ENCODE data around the gene TNFAIP2. TPM values are rescaled to one million over a fixed set of nuclear protein-coding genes. Genes with fewer than 3 reads are reported as not detected.
A peak's percentile ranks its signal among the peaks of the same experiment; 100 is the strongest.

The TNFAIP2 gene
- total and polyA plus RNA-seq, 3 donors from 2014 or later, result 44.9 to 92.8 (median 51.8) TPM

- H3K27ac ChIP-seq, result no peak overlapping the region
- H3K4me1 ChIP-seq, result peaks cover 42% of the 10 kb centered on the region
Observed at GRCh38 chr14:103127356-103127755, 4.1 kb downstream of the TNFAIP2 start.

DNA sequence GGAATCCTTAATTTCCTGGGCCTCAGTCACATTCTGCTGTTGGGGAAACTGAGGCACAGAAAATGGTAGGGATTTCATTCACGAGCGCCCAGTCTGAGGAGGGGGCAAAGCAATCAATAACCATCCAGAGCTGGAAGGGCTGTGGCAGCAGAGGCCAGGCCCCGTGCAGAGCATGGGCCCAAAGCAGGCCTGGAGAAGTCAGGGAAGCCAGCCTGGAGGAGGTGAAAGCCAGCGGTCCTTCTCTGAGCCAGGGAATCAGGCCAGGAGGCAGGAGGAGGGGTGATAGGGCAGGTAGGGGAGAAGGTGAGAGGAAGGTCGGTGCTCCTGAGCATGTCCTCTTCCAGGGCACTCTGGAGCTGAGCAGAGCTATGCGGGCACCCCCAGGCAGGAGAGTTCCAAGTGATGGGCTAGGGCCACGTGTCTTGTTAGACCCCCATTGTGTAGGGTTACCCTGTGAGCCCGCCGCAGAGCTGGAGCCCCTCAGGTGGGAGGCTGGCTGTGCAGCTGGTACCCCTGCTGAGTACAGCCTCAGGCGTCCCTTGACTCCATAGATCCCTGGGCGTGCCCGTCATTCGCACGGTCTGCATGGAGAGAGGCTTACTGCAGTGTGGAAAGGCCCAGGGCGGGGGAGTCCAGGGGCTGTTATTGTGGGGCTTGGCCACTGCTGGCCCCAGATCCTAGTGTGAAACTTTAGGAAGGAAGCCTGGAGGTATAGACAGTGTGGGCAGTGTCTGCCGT, 4.8 kb downstream of the TNFAIP2 start:
- 78 to 84% methylated on average over 11 to 16 of the region's 16 CpGs for WGBS, 2 donors
- Histone ChIP-seq H3K36me3 (ENCODE audit: low read depth, missing control alignments) (no peaks in the 10 kb centered on the region), H3K27me3 (no peaks in the 10 kb centered on the region), H3K4me3 (peak overlapping the region in 1 of 2 donors; percentile 41), H3K4me1 (peaks cover 41% of the 10 kb centered on the region), H3K27ac (no peak overlapping the region), H3K9me3 (no peaks in the 10 kb centered on the region)
- DNase-seq, result no peak
- TF ChIP-seq, protein P1, sequence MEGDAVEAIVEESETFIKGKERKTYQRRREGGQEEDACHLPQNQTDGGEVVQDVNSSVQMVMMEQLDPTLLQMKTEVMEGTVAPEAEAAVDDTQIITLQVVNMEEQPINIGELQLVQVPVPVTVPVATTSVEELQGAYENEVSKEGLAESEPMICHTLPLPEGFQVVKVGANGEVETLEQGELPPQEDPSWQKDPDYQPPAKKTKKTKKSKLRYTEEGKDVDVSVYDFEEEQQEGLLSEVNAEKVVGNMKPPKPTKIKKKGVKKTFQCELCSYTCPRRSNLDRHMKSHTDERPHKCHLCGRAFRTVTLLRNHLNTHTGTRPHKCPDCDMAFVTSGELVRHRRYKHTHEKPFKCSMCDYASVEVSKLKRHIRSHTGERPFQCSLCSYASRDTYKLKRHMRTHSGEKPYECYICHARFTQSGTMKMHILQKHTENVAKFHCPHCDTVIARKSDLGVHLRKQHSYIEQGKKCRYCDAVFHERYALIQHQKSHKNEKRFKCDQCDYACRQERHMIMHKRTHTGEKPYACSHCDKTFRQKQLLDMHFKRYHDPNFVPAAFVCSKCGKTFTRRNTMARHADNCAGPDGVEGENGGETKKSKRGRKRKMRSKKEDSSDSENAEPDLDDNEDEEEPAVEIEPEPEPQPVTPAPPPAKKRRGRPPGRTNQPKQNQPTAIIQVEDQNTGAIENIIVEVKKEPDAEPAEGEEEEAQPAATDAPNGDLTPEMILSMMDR (IDR thresholded peaks at IDR 0.05), result no peak
- intact Hi-C loops (cut with DNase I; ENCODE audit: low total_unique reads), result loop anchor here (10.0 kb wide), 1 partner anchor 147 kb away; no protein-coding TSS in a partner anchor

More at GRCh38 chr14:103127356-103127755, 4.1 kb downstream of the TNFAIP2 start:
- intact Hi-C loops (cut with DNase I; ENCODE audit: low total_unique reads), result loop anchor here (10.0 kb wide), 1 partner anchor 147 kb away; no protein-coding TSS in a partner anchor
- Histone ChIP-seq H3K27me3 (no peaks in the 10 kb centered on the region), H3K36me3 (ENCODE audit: low read depth, missing control alignments) (no peaks in the 10 kb centered on the region), H3K9me3 (no peaks in the 10 kb centered on the region), H3K4me3 (peak overlapping the region in 1 of 2 donors; percentile 41)
- WGBS, 2 donors, result 39 to 82% methylated on average over 24 to 37 of the region's 39 CpGs
- TF ChIP-seq, protein P1 (IDR thresholded peaks at IDR 0.05), result no peak
- no peak for TF ChIP-seq POLR2A (IDR thresholded peaks at IDR 0.05)
- DNase-seq, result no peak

DNA sequence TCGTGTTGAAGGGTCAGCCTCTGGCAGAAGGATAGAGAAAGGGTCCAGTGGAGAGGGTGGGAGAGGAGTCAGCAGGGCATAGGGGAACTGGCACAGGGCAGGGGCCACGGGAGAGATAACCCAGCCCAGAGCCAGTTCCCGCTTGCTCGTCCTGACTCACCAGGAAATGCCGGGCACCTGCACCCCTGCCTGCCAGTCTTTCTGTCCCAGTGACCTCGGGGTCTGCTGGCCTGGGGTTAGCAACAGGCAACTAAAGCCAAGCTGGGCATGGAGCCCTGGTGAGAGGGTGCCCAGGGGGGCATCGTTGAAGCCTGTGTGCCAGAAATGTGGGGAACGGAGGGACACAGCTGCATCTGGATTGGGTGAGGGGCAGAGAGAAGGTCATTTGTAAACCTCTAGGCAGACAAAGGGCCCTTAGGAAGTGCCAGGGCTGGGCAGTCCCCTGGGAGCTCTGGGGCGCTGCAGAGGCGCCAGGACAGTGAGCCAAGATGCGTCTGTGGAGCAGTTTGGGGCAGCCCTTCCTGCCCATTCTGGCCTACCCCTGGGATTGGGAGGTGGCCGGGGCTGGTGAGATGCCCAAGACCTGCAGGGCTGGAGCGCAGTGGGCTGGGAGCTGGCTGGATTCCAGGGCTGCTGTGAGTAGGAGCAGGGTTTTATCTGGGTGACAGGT, 5.5 kb downstream of the TNFAIP2 start:
- Histone ChIP-seq H3K9me3 (no peaks in the 10 kb centered on the region), H3K27me3 (no peaks in the 10 kb centered on the region), H3K27ac (no peak overlapping the region), H3K4me3 (no peak overlapping the region), H3K4me1 (peaks cover 39% of the 10 kb centered on the region), H3K36me3 (ENCODE audit: low read depth, missing control alignments) (no peaks in the 10 kb centered on the region)
- 72 to 77% methylated on average over 11 to 13 of the region's 13 CpGs for WGBS, 2 donors
- DNase-seq, result no peak
- TF ChIP-seq, protein P1 (IDR thresholded peaks at IDR 0.05), result no peak
- TF ChIP-seq POLR2A (IDR thresholded peaks at IDR 0.05), result no peak
- intact Hi-C loops (cut with DNase I; ENCODE audit: low total_unique reads), result loop anchor here (10.0 kb wide), 1 partner anchor 146 kb away; no protein-coding TSS in a partner anchor

- no peak for DNase-seq
- 86 to 95% methylated on average over 5 to 12 of the region's 12 CpGs for WGBS, 2 donors
- Histone ChIP-seq H3K9me3 (no peaks in the 10 kb centered on the region), H3K27me3 (no peaks in the 10 kb centered on the region), H3K4me1 (peaks cover 33% of the 10 kb centered on the region), H3K36me3 (ENCODE audit: low read depth, missing control alignments) (no peaks in the 10 kb centered on the region), H3K27ac (no peak overlapping the region), H3K4me3 (no peak overlapping the region)
- intact Hi-C loops (cut with DNase I; ENCODE audit: low total_unique reads), result loop anchor here (10.0 kb wide), 1 partner anchor 145 kb away; no protein-coding TSS in a partner anchor
- TF ChIP-seq, protein P1 (IDR thresholded peaks at IDR 0.05), result no peak
- no peak for TF ChIP-seq POLR2A (IDR thresholded peaks at IDR 0.05)
Observed at GRCh38 chr14:103129301-103130016, 6.2 kb downstream of the TNFAIP2 start.

All from testis (tissue), 3 donors.